ENCODE measurements around the gene CAD.
"Not testable (repeated sequence)": the region's sequence is repeated elsewhere in the genome, so short reads cannot be mapped to it uniquely, and the experiment has no call there.

CAD gene

GRCh38 chr2:27217173-27218121, at the start of gene CAD:
Gene CAD, plus strand, starts transcription at chr2:27217369. Its CDS starts 183 bp downstream, at chr2:27217552.
- H3K27me3 ChIP-seq (ENCODE audit: control insufficient read depth, insufficient read depth, low read length) = no peaks in the 10 kb centered on the region
- H3K4me1 ChIP-seq (ENCODE audit: control insufficient read depth, insufficient read depth, low read length) = no peaks in the 10 kb centered on the region
- peak within 1 kb of the TSS; percentile 85 for H3K4me3 ChIP-seq (ENCODE audit: low read depth, low read length)
- peak within 1 kb of the TSS; percentile 99 for H3K9ac ChIP-seq (ENCODE audit: low read depth, low read length)
- H3K9me3 ChIP-seq (ENCODE audit: control insufficient read depth, insufficient read depth, low read length) = no peaks in the 10 kb centered on the region
- H3K36me3 ChIP-seq (ENCODE audit: control insufficient read depth, insufficient read depth, low read length) = peaks cover 28% of the 10 kb centered on the region

GRCh38 chr2:27170581-27171337, 46.4 kb upstream of the CAD start:
- no peaks in the 10 kb centered on the region for H3K9me3 ChIP-seq (ENCODE audit: control insufficient read depth, insufficient read depth, low read length)
- peak overlapping the region; percentile 45 for H3K4me3 ChIP-seq (ENCODE audit: low read depth, low read length)
- H3K4me1 ChIP-seq (ENCODE audit: control insufficient read depth, insufficient read depth, low read length) = no peaks in the 10 kb centered on the region
- H3K27me3 ChIP-seq (ENCODE audit: control insufficient read depth, insufficient read depth, low read length) = peaks cover 7% of the 10 kb centered on the region
- no peak overlapping the region for H3K9ac ChIP-seq (ENCODE audit: low read depth, low read length)
- H3K36me3 ChIP-seq (ENCODE audit: control insufficient read depth, insufficient read depth, low read length) = no peaks in the 10 kb centered on the region

GRCh38 chr2:27171351-27171848, 45.8 kb upstream of the CAD start:
- H3K9ac ChIP-seq (ENCODE audit: low read depth, low read length) = no peak overlapping the region
- no peak overlapping the region for H3K4me3 ChIP-seq (ENCODE audit: low read depth, low read length)
- no peaks in the 10 kb centered on the region for H3K36me3 ChIP-seq (ENCODE audit: control insufficient read depth, insufficient read depth, low read length)
- H3K4me1 ChIP-seq (ENCODE audit: control insufficient read depth, insufficient read depth, low read length) = no peaks in the 10 kb centered on the region
- H3K27me3 ChIP-seq (ENCODE audit: control insufficient read depth, insufficient read depth, low read length) = peaks cover 7% of the 10 kb centered on the region
- H3K9me3 ChIP-seq (ENCODE audit: control insufficient read depth, insufficient read depth, low read length) = no peaks in the 10 kb centered on the region

- H3K9ac ChIP-seq (ENCODE audit: low read depth, low read length) = no peak overlapping the region
- no peaks in the 10 kb centered on the region for H3K9me3 ChIP-seq (ENCODE audit: control insufficient read depth, insufficient read depth, low read length)
- no peaks in the 10 kb centered on the region for H3K4me1 ChIP-seq (ENCODE audit: control insufficient read depth, insufficient read depth, low read length)
- peaks cover 7% of the 10 kb centered on the region for H3K27me3 ChIP-seq (ENCODE audit: control insufficient read depth, insufficient read depth, low read length)
- H3K36me3 ChIP-seq (ENCODE audit: control insufficient read depth, insufficient read depth, low read length) = no peaks in the 10 kb centered on the region
- H3K4me3 ChIP-seq (ENCODE audit: low read depth, low read length) = no peak overlapping the region
Observed at GRCh38 chr2:27174638-27175037, 42.5 kb upstream of the CAD start.

GRCh38 chr2:27175330-27175729, 41.8 kb upstream of the CAD start:
- peaks cover 6% of the 10 kb centered on the region for H3K27me3 ChIP-seq (ENCODE audit: control insufficient read depth, insufficient read depth, low read length)
- H3K9ac ChIP-seq (ENCODE audit: low read depth, low read length) = no peak overlapping the region
- H3K4me3 ChIP-seq (ENCODE audit: low read depth, low read length) = no peak overlapping the region
- no peaks in the 10 kb centered on the region for H3K36me3 ChIP-seq (ENCODE audit: control insufficient read depth, insufficient read depth, low read length)
- H3K9me3 ChIP-seq (ENCODE audit: control insufficient read depth, insufficient read depth, low read length) = no peaks in the 10 kb centered on the region
- H3K4me1 ChIP-seq (ENCODE audit: control insufficient read depth, insufficient read depth, low read length) = no peaks in the 10 kb centered on the region

- not testable (repeated sequence) for H3K4me1 ChIP-seq (ENCODE audit: control insufficient read depth, insufficient read depth, low read length); H3K27me3 ChIP-seq (ENCODE audit: control insufficient read depth, insufficient read depth, low read length); H3K36me3 ChIP-seq (ENCODE audit: control insufficient read depth, insufficient read depth, low read length); H3K4me3 ChIP-seq (ENCODE audit: low read depth, low read length); H3K9ac ChIP-seq (ENCODE audit: low read depth, low read length); H3K9me3 ChIP-seq (ENCODE audit: control insufficient read depth, insufficient read depth, low read length)
Observed at GRCh38 chr2:27175781-27176180, 41.4 kb upstream of the CAD start.

GRCh38 chr2:27177441-27178351, 39.5 kb upstream of the CAD start:
- H3K9me3 ChIP-seq (ENCODE audit: control insufficient read depth, insufficient read depth, low read length) = no peaks in the 10 kb centered on the region
- no peaks in the 10 kb centered on the region for H3K36me3 ChIP-seq (ENCODE audit: control insufficient read depth, insufficient read depth, low read length)
- H3K4me3 ChIP-seq (ENCODE audit: low read depth, low read length) = no peak overlapping the region
- H3K4me1 ChIP-seq (ENCODE audit: control insufficient read depth, insufficient read depth, low read length) = no peaks in the 10 kb centered on the region
- peaks cover 5% of the 10 kb centered on the region for H3K27me3 ChIP-seq (ENCODE audit: control insufficient read depth, insufficient read depth, low read length)
- H3K9ac ChIP-seq (ENCODE audit: low read depth, low read length) = no peak overlapping the region

- Histone ChIP-seq H3K9ac (ENCODE audit: low read depth, low read length) (no peak overlapping the region), H3K27me3 (ENCODE audit: control insufficient read depth, insufficient read depth, low read length) (peaks cover 2% of the 10 kb centered on the region), H3K36me3 (ENCODE audit: control insufficient read depth, insufficient read depth, low read length) (no peaks in the 10 kb centered on the region)
Observed at GRCh38 chr2:27178469-27178868, 38.7 kb upstream of the CAD start.

GRCh38 chr2:27179344-27180000, 37.7 kb upstream of the CAD start:
- Histone ChIP-seq H3K9ac (ENCODE audit: low read depth, low read length) (no peak overlapping the region), H3K27me3 (ENCODE audit: control insufficient read depth, insufficient read depth, low read length) (peaks cover 2% of the 10 kb centered on the region), H3K4me3 (ENCODE audit: low read depth, low read length) (no peak overlapping the region), H3K36me3 (ENCODE audit: control insufficient read depth, insufficient read depth, low read length) (no peaks in the 10 kb centered on the region), H3K9me3 (ENCODE audit: control insufficient read depth, insufficient read depth, low read length) (no peaks in the 10 kb centered on the region), H3K4me1 (ENCODE audit: control insufficient read depth, insufficient read depth, low read length) (no peaks in the 10 kb centered on the region)

More at GRCh38 chr2:27178469-27178868, 38.7 kb upstream of the CAD start:
- H3K4me1 ChIP-seq (ENCODE audit: control insufficient read depth, insufficient read depth, low read length) = no peaks in the 10 kb centered on the region
- H3K4me3 ChIP-seq (ENCODE audit: low read depth, low read length) = no peak overlapping the region
- no peaks in the 10 kb centered on the region for H3K9me3 ChIP-seq (ENCODE audit: control insufficient read depth, insufficient read depth, low read length)

GRCh38 chr2:27182346-27182745, 34.8 kb upstream of the CAD start:
- no peaks in the 10 kb centered on the region for H3K36me3 ChIP-seq (ENCODE audit: control insufficient read depth, insufficient read depth, low read length)
- H3K4me1 ChIP-seq (ENCODE audit: control insufficient read depth, insufficient read depth, low read length) = no peaks in the 10 kb centered on the region
- H3K27me3 ChIP-seq (ENCODE audit: control insufficient read depth, insufficient read depth, low read length) = peaks cover 2% of the 10 kb centered on the region
- no peak overlapping the region for H3K9ac ChIP-seq (ENCODE audit: low read depth, low read length)
- H3K4me3 ChIP-seq (ENCODE audit: low read depth, low read length) = no peak overlapping the region
- no peaks in the 10 kb centered on the region for H3K9me3 ChIP-seq (ENCODE audit: control insufficient read depth, insufficient read depth, low read length)

GRCh38 chr2:27184115-27184514, 33.1 kb upstream of the CAD start:
- Histone ChIP-seq H3K4me1 (ENCODE audit: control insufficient read depth, insufficient read depth, low read length) (no peaks in the 10 kb centered on the region), H3K36me3 (ENCODE audit: control insufficient read depth, insufficient read depth, low read length) (no peaks in the 10 kb centered on the region), H3K9me3 (ENCODE audit: control insufficient read depth, insufficient read depth, low read length) (no peaks in the 10 kb centered on the region), H3K9ac (ENCODE audit: low read depth, low read length) (no peak overlapping the region), H3K27me3 (ENCODE audit: control insufficient read depth, insufficient read depth, low read length) (peaks cover 2% of the 10 kb centered on the region), H3K4me3 (ENCODE audit: low read depth, low read length) (no peak overlapping the region)
